Measurements from ENCODE around the gene ATF1. TPM values are rescaled to one million over a fixed set of nuclear protein-coding genes. Genes with fewer than 3 reads are reported as not detected.

The ATF1 gene
- total RNA-seq, 1 donor from 2014 or later, result 25.0 TPM

- no peak overlapping the region for H2AFZ ChIP-seq (ENCODE audit: low read depth, low read length)
- no peak overlapping the region for H3K9ac ChIP-seq (ENCODE audit: low read length)
- TF ChIP-seq EZH2 (IDR thresholded peaks at IDR 0.05; ENCODE audit: insufficient read depth, low read length) (no peak), CTCF (IDR thresholded peaks at IDR 0.05; ENCODE audit: insufficient read depth, low read depth, low read length) (no peak)
- H3K9me3 Mint-ChIP-seq (ENCODE audit: unreplicated experiment), result no peaks in the 10 kb centered on the region
- no peaks in the 10 kb centered on the region for H3K4me1 ChIP-seq (ENCODE audit: insufficient read depth, low read length)
- H3K27me3 Mint-ChIP-seq (ENCODE audit: low read depth, unreplicated experiment), result no peaks in the 10 kb centered on the region
- H3K79me2 ChIP-seq (ENCODE audit: insufficient read depth, low read length), result peaks cover 71% of the 10 kb centered on the region
- H3K4me1 Mint-ChIP-seq (ENCODE audit: low read depth, unreplicated experiment), result no peaks in the 10 kb centered on the region
- peaks cover 5% of the 10 kb centered on the region for H3K36me3 ChIP-seq (ENCODE audit: insufficient read depth, low read length)
- H3K9me3 ChIP-seq (ENCODE audit: insufficient read depth, low read depth, low read length), result no peaks in the 10 kb centered on the region
- no peak for FAIRE-seq
- no peak overlapping the region for H3K4me3 ChIP-seq (ENCODE audit: insufficient read depth, low read depth, low read length)
- no peak overlapping the region for H3K27ac ChIP-seq (ENCODE audit: low read depth, low read length)
- no peak overlapping the region for H3K4me2 ChIP-seq (ENCODE audit: low read length)
- no peaks in the 10 kb centered on the region for H3K27me3 ChIP-seq (ENCODE audit: insufficient read depth, low read length)
- peaks cover 7% of the 10 kb centered on the region for H3K36me3 Mint-ChIP-seq (ENCODE audit: low read depth, unreplicated experiment)
- no peak for DNase-seq (ENCODE audit: low read depth)
- H4K20me1 ChIP-seq (ENCODE audit: insufficient read depth, low read length), result peaks cover 27% of the 10 kb centered on the region
- H3K4me3 Mint-ChIP-seq (ENCODE audit: unreplicated experiment), result no peak overlapping the region
- H3K27ac Mint-ChIP-seq (ENCODE audit: unreplicated experiment), result no peak overlapping the region
These were observed 13.1 kb downstream of the ATF1 start for GRCh38 chr12:50776749-50777728.

GRCh38 chr12:50778663-50779590 is 15.0 kb downstream of the ATF1 start:
- Histone ChIP-seq H3K36me3 (ENCODE audit: insufficient read depth, low read length) (peaks cover 5% of the 10 kb centered on the region), H3K4me3 (ENCODE audit: insufficient read depth, low read depth, low read length) (no peak overlapping the region), H3K27ac (ENCODE audit: low read depth, low read length) (no peak overlapping the region), H3K9ac (ENCODE audit: low read length) (no peak overlapping the region), H3K79me2 (ENCODE audit: insufficient read depth, low read length) (peaks cover 57% of the 10 kb centered on the region), H3K27me3 (ENCODE audit: insufficient read depth, low read length) (no peaks in the 10 kb centered on the region), H2AFZ (ENCODE audit: low read depth, low read length) (no peak overlapping the region), H3K4me2 (ENCODE audit: low read length) (no peak overlapping the region), H3K4me1 (ENCODE audit: insufficient read depth, low read length) (no peaks in the 10 kb centered on the region), H4K20me1 (ENCODE audit: insufficient read depth, low read length) (peaks cover 19% of the 10 kb centered on the region), H3K9me3 (ENCODE audit: insufficient read depth, low read depth, low read length) (no peaks in the 10 kb centered on the region)
- Mint-ChIP-seq H3K27ac (ENCODE audit: unreplicated experiment) (no peak overlapping the region), H3K4me1 (ENCODE audit: low read depth, unreplicated experiment) (no peaks in the 10 kb centered on the region), H3K9me3 (ENCODE audit: unreplicated experiment) (no peaks in the 10 kb centered on the region), H3K4me3 (ENCODE audit: unreplicated experiment) (no peak overlapping the region), H3K27me3 (ENCODE audit: low read depth, unreplicated experiment) (no peaks in the 10 kb centered on the region), H3K36me3 (ENCODE audit: low read depth, unreplicated experiment) (peaks cover 7% of the 10 kb centered on the region)
- DNase-seq (ENCODE audit: low read depth) (no peak), FAIRE-seq (no peak)
- TF ChIP-seq EZH2 (IDR thresholded peaks at IDR 0.05; ENCODE audit: insufficient read depth, low read length) (no peak), CTCF (IDR thresholded peaks at IDR 0.05; ENCODE audit: insufficient read depth, low read depth, low read length) (no peak)
